Endothelial cell of umbilical vein (primary cell): ENCODE measurements around the gene DDX53.

ENCODE experiments used
- CTCF ChIP-seq, 2 donors: IDR thresholded peaks; 1 replicate in 1 of 2; 2 replicates in 1 of 2; pipeline ENCODE4 v1.5.1; 2011; ENCODE audit warnings: low read length in 2 of 2, mild to moderate bottlenecking in 2 of 2, moderate library complexity in 2 of 2, control low read depth in 1 of 2, inconsistent platforms in 1 of 2, low read depth in 1 of 2; ENCODE audit not compliant: insufficient read depth in 1 of 2; ENCODE audit errors: extremely low read depth in 1 of 2
- EZH2 ChIP-seq: IDR thresholded peaks from 2 replicates; pipeline ENCODE4 v1.6.1; 2012; ENCODE audit warnings: borderline replicate concordance, low read depth, mild to moderate bottlenecking, moderate library complexity, low read length, inconsistent platforms; ENCODE audit not compliant: severe bottlenecking
- JUN ChIP-seq: IDR thresholded peaks from 2 replicates; pipeline ENCODE4 v1.6.1; 2011; ENCODE audit warnings: borderline replicate concordance, low read depth; ENCODE audit not compliant: insufficient read length, insufficient read depth
- POLR2A ChIP-seq: IDR thresholded peaks from 2 replicates; pipeline ENCODE4 v1.6.1; 2012; ENCODE audit warnings: low read depth, mild to moderate bottlenecking, control low read depth, low read length
- POLR2AphosphoS5 ChIP-seq: IDR thresholded peaks from 2 replicates; pipeline ENCODE4 v1.6.1; 2012; ENCODE audit warnings: low read depth, mild to moderate bottlenecking, control low read depth, low read length, moderate library complexity; ENCODE audit not compliant: insufficient read depth

DNA sequence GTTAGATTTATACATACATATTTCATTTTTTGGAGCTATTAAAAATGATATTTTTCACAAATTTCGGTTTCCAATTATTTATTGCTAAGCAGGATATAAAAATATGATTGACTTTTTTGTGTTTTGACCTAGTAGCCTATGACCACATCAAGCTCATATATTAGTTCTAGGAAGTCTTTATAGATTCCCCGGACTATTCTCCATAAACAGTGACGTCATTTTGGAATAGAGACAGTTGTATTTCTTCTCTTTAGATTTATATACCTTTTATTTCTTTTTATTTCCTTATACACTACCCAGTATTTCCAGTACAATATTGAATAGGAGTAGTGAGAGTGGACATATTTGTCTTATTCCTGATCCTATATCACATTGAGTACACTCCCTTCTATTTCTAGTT, 31.8 kb downstream of the DDX53 start:
- no peak for TF ChIP-seq CTCF (IDR thresholded peaks at IDR 0.05; ENCODE audit: extremely low read depth in 1 of 2, insufficient read depth in 1 of 2, low read depth in 1 of 2, low read length in 2 of 2)
- no peak for TF ChIP-seq EZH2
- TF ChIP-seq POLR2A = no peak
- no peak for TF ChIP-seq POLR2AphosphoS5
- no peak for TF ChIP-seq JUN
